Measurements from ENCODE around the gene CASZ1.

The CASZ1 gene

DNA sequence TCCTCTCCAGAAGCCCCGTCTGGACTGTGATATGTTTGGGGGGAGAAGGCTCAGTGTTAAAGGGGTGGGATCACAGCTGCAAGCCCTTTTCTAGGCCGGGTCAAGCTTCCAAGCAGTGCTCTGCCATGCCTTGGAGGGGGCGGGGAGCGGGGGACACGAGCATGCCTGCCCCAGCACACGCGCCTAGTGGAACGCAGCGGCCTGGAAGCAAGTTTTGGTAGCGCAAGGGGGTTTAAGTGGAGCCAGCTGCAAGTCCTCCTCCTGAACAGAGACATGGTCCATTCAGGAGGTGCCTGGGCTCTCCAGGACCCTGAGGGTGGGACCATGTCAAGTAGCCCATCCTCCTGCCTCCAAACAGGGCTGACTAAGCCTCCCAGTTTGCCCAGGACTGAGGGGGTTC lies 112.2 kb downstream of the CASZ1 start:
- DNase-seq: no peak

DNA sequence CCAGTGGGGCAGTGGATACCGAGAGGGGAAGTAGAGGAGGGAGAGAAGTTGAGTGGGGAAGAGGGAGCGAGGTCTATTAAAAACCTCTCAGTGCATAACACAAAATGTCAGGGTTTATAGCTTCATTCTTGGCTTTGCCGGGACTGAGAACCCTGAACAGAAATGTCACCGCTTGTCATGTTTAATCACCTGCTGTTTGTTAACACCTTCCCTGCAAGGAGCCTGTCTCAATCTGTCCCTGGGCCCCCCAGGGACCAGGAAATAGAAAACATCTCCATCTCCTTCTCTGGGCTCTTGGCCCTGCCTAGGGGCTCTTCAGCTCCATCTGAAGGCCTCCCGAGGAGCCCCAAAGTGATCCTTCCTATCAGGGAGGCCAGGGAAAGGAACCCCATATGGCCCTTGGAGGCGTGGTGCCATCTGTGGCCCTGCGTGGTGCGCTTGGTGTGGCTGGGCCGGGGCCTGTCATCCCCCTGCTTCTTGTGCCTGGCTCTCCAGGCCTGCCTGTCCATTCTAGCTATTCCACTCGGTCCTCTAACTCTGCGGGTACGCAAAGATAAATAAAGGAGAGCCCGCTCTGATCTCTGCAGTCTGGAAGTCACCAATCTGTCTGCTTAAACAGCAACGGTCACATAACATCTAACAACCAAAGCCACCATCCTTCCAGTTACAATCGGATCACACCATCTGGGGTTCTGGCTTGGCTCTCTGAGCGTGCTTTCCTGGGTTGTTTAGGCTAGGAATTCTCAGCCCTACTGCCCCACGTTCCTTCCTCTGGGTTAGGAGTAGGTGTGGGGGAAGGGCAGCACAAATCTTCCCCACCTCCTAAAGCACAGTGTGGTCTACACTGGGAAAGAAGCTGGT lies 113.8 kb downstream of the CASZ1 start:
- no peak for DNase-seq

DNA sequence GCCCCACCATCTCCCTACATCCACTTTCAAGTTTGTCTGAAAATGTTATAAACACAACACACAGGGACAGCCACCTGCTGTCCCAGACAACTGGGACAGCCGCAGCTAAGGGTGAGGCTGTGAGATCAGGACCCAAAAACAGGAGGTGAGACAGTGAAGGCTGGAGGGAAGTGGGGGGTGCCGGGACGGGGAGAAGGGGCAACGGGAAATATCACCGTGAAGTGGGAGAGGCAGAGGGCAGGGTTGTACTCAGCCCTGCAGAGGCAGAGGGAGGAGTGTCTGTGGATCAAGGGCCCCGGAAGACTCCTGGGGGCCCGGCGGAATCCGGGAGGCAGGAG lies 114.4 kb downstream of the CASZ1 start:
- no peak for DNase-seq

DNA sequence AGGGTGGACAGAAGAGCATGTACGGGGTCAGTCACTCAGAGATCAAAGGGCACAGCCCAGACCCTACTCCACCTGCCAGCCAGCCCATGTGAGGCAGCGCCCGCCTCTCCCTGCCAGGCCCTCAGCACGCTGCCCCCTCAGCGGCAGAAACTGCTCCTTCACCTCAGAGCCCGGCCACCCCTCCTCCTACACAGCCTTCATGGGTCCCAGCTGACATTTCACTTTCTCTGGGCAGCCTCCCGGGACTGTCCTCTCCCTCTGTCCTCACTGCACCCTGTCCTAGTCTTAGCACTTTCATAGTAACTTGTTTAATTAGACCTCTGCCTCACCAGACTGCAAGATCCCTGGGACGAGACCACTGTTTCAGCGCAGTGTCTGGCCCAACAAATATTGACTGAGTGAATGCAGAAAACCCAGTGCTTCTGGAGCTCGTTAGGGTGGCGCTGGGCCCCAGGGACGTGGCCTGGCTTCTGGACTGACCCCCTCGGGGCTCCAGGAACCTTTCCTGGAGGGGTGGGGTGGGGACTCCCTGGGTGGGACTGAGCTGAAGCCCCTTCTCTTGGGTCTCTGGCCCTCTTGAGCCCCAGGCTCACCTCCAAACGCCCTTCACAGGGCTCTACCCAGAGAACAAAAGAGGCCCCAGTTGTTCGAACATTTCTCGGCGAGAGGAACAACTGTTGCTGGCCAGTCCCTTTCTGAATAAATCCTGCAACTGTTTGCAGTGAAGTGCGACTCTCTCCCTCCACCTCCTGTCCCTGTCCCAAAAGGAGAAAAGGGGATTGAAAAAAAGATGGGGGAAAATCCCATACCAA lies 114.9 kb downstream of the CASZ1 start:
- no peak for DNase-seq

DNA sequence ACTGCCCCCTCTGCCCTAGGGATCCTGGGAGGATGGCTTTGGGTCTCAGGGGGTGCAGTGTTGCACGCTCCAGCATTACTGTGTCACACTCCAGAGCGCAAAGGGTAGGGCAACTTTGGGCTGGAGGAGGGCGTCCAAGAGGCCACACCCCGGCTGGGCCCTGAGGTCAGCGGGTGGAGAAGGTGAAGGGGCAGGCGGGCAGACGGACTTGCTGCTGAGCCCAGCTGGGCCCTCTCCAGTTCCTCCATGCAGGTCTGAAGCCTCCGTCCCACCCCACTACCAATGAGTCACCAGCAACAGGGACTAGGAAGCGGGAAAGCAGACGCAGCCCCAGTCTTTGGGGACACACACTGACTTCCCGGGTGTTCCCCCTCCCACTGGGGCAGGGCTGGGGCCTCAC lies 116.0 kb downstream of the CASZ1 start:
- DNase-seq: no peak

DNA sequence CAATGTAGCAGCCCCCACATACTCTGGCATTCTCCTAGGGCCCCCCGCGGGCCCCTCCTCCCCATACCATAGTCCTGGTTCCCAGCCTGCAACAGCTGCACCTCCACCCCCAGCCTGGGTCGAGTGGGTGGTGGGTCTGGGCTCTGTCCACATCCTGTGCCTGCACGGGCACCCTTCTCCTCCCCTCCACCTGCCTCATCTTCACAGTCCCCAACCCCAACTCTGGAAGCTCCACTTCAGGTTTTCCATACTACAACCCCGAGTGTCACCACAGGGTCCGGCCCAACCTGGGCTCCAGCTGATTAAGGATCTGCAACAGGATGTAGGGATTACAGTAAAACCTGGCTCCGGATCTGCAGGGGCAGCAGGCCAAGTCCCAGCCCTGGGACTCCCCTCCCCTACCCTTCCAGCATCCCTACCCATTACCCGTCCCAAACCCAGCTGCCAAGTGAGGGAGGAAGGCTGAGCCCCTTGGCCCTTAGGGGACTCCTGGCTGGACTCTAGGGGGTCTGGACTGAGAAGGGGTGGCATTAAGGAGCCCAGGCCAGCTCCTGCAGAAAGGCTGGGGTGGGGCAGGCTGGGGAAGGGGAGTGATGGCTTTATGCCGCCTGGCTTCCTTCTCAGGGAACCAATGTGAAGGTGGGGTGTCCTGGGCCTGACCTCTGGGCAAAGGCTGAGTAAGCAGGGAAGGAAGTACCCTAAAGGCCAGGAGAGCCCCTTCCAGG lies 116.8 kb downstream of the CASZ1 start:
- DNase-seq: no peak

DNA sequence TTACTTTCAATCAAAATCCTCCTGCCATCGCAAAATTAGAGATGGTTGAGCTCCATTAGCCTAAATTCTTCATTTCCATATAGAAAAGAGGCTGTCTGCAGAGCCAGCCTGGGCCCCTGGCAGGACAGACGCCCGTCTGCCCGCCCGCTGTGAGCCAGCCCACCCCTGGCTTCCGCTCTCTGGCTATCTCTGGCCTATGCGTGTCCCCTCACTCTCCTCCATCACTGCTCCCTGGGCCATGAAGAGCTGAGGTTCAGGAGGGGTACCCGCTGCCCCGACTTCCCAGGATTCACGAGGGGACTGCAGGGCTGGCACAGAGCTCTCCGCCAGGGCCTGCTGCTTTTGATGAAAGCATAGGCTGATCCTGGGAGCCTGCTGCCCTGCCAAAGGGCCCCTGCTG lies 117.6 kb downstream of the CASZ1 start:
- no peak for DNase-seq

DNA sequence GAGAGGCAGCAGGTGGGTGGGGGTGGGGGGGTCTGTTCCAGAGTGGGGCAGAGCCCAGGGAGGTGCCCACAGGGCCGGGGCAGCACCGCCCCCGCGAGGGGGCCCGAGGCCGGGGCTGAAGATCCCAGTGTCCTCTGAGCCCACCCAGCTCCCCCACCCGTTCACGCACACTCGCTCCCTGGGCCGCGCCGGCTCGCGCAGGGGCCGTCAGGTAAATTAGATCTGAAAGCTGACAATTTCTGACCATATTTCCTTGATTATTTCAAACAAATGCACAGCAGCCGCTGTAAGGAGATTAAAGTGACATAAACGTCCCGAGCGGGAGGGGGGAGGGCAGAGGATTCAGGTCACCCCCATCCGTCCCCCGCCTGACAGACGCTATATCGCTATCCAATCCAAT lies 118.0 kb downstream of the CASZ1 start:
- no peak for DNase-seq

DNA sequence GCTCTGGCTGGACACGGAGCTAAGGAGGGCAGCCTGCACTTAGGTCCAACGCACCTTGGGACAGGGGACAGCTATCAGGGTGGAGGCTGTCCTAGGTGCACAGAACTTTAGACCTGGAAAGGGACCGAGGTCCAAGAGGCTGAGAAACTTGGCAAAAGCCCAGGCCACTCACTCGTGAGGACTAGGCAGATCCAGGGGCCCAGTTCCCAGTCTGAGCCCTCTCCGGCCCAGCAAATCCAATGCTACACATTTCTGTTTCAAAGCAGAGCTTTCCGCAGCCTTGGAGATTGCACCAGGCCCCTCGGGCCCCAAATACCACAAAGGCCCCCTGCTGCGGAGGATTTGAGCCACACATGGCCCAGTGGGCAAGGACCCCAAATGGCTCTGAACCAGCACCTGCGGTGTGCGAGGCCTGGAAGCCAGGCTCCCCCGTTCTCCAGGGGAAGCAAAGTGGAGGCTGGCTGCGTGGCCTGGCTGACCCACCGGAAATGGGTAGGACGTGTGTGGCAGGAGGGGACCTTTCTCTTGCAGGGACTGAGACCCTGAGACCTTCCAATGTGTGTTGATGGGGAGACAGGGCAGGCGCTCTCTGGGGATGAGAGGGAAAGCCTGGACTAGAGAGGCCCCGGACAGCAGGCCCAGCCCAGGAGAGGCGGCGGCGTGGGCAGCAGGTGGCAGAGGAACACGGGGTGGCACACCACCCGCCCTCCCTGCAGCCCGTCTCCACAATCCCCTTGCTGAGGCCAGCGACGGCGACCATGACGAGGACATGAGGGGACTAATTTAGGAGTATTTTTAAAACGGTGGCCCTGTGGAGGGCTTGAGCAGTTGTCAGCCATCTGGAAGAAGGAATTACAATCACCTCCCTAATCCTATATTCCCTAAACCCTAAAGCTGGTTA lies 118.7 kb downstream of the CASZ1 start:
- no peak for DNase-seq

DNA sequence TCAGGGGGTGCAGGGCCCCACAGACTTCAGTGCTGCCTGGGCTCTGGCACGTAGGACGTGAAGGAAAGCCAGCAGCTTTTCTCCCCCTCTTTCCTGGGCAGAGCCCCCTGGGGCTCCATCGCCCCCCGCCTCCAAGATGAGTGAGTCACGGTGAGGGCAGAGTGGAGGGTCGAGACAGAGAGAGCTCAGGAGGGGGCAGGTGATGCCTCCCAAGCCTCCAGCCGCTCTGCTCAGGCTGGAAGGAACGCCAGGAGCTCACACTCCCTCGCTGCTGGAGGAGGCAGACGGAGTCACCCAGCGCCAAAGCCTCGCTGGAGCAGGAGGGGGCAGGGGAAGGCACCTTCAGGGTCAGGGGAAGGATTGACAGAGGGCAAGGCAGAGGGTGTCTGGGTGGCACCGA lies 119.5 kb downstream of the CASZ1 start:
- no peak for DNase-seq

DNA sequence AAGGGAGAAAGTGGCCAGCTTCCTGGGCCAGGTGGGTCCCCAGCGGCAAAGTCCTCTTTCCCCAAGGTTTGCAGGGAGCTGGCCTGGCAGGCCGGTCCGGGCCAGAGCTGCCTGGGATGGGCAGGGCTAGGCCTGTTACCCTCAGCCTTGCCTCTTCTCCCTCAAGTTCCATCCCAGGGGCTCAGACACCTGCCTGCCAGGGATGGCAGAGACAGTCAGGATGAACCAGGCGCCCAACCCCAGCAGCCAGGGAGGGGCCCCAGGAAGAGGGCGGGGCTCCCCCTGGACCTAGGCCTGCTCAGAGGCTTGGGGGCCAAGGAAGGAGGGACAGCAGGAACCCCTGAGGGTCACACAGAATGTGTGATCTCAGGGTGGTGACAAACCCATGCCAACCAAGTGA lies 120.6 kb downstream of the CASZ1 start:
- DNase-seq: no peak

DNA sequence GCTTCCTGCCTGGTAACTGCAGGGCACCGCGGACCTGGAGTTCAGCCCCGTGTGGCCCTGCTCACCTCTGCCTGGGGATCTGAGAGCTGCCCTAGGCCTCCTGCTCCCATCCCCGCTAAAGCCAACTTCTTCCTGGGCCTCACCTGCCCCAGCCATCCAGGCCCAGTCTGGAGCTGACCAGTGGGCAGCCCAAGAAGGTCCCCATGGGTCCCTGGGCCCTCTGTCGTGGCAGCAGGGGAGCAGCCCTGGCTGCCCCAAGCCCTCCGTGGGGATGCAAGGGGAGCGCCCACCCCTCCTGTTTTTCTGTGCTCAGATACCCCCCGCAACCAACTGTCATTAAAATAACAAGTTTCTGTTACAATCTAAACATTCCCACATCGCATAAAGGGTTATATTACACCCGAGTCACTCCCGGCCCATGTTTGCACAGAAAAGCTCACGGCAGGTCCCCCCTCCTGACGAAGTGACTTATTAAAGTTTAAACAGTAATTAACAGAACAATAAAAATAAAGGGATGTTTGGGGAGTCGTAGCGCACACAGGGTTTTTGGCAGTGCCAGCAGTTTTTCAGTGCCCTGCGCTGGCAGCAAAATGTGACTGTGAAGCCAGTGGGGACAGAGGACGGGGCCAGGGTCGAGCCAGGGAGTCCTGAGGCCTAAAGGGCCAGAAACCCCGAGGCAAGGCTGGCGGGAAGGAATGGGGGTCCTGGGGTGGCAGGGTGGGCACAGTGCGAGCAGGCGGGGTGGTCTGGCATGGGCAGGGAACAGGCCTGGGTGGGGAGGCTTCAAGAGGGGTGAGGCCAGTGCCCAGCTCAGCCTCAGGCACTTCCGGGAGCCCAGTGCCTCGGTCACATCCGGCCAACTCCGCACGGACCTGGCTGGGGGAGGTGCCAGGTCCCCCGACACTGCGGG lies 121.5 kb downstream of the CASZ1 start:
- no peak for DNase-seq

DNA sequence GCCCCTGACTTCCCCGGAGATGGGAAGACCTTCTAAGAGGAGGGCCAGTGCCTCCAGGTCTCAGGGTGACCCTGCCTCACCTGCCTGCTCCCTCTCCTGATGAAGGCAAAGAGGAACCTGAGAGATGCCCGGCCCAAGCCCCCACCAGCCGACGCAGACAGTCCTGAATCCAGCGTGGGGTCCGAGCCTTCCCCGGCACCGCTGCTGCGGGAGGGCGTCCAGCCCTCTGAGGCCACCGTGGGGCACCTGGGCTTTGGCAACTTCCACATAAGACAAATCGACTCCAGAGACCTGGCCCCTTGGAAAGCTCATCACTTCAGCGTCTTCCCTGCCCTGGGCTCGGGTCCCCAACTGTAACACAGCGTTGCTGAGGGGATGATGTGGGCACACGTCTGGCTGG lies 122.2 kb downstream of the CASZ1 start:
- DNase-seq: no peak

DNA sequence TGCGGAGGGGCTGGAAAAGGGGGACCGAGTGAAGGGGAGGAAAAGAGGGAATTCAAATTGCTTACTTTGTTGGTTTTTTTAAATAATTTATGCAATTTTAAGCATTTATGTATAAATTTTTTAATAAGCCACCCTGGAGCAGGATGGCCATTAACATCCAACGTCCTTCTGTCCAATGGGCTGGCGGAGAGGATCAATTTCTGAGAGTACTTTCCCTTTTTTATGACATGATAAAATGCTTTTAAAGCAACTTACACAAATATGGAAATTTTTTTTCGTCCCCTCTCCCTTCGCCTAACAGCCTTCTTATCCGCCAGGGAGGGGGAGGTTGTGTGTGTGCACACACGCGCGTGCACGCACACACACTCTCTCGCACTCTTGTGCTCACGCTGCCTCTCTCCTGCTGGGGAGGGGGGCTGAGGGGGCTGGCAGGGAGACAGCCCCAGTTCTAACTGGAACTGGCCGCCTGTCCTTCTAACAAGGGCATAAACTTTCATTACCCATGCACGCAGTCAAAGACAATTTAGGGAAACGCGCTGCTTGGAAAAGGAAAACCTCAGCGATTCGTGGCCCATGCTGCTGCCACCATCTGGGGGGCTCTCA lies 123.2 kb downstream of the CASZ1 start:
- DNase-seq: no peak

DNA sequence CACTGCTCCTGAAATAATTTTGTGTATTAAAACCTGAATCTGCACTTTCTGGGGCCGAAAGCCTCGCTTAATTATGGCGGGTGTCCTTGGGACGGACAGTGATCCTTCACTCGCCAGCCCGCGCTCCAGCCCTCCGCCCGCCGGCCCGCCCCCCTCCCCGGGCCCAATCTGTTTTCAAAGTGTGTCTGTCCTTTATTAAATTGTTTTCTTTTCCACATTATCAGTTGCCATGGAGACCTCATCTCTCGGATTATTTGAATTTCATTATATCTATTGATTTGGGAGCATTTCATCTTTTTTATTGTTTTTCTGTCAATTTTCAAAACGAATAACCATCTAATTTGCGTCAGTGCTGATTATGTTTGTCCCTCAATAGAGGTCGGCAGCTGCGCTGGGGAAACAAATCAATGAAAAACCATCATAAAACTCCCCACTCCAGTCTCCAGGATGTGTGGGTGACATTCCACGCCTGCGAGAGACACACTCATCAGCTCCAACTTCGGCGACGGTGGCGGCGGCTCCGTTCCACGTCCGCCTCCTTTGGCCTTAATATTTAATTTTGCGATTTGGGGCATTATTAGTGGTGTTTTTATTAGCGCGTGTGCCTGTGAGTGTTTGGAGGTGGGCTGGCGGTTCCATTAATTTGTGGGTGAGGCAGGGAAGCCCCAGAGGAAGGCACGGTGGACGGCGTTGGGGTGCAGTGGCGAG lies 123.9 kb downstream of the CASZ1 start:
- no peak for DNase-seq

DNA sequence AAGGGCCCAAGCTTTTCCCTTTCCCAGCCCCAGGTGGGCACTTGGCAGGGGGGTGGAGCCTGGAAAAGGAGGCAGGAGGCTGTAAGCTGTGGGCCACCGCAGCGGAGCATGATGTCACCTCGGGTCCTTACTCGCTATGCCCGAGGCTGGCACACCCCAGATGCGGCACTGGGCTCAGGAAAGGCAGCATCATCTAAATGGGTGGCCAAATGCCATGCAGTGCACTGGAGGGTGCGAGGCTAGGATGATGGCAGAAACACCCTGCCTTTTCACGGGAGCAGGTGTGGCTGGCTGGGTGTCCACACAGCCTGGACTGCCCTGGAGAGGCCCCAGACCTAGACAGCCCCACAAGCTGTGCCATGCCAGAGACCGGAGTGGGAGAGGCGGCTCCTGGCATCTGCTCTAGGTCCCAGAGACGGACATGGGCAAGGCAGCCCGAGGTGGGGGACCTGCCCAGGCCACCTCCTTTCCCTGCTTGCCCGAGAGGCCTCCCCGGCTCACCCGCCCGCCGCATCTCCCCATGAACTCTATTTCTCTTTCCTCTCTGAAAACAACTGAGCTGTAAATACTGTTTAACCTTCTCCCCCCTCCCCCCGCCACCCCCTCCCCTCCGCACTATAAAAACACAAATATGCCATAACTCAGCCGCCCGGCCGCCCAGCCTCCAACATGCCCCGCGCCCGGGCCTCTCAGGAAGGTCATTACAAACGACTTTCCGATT lies 124.7 kb downstream of the CASZ1 start:
- DNase-seq: no peak

DNA sequence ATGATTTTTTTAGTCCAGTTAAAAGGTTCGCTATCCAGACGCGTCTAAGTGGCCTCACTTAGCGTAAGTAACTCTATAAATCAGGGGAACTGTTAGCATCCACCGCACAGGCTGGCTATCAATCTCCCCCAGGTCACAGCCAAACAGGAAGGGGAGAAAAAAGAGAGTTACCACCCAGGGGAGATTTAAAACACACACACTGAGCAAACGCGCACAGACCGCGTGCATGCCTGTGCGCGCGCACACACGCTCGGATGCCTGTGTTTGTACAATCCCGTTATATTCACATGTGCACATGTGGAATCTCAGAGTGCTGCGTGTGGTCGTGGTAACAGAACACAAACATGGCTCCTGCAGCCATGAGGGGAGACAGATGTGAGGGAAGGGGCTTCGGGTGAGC lies 125.4 kb downstream of the CASZ1 start:
- no peak for DNase-seq

DNA sequence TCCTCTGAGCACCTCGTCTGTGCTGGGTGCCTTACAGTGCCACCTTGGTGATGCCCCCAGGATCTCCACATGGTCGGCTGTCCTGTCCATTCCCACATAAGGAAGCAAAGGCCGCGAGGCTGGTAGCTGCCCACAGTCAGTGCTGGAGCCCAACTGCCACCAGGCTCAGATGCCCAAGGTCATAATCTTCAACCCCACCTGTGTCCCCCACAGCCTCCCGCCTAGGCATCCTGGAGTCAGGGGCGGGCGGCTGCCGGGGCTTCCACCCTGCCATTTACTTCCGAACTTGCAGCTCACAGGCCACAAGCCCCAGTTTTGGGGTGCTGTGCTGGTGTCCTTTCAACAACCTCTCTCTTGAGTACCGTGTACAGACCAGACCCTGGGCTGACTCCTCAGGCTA lies 126.3 kb downstream of the CASZ1 start:
- DNase-seq: no peak

DNA sequence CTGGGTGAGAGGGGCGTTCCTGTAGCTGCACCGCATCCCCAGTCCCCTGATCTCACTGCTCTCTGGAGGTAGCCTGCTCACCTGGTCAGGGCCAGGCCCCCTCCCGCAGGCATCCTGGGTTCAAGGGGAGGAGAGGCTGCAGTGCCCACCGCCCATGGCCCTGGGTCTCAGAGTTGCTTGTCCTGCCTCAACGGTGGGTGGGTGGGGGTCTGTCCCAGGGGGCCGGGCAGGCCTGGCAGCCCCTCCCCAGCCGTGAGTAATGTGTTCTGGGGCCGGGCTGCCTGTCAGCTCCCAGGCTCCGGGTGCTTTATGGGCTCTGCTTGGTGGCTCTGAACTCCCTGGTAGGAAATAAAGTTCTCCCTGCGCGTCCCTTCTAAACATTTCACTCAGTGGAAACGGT lies 126.9 kb downstream of the CASZ1 start:
- DNase-seq: no peak
